Activated T-cell treated with anti-CD3 and anti-CD28 coated beads for 1 hour (primary cell): ENCODE results near the gene ETDC.
"Not testable (repeated sequence)": the region's sequence is repeated elsewhere in the genome, so short reads cannot be mapped to it uniquely, and the experiment has no call there.

Experiments
- DNase-seq: peaks from one replicate; pipeline ENCODE4 v3.0.0-alpha.2; 2020; ENCODE audit warnings: low read depth

Gene ETDC

DNA sequence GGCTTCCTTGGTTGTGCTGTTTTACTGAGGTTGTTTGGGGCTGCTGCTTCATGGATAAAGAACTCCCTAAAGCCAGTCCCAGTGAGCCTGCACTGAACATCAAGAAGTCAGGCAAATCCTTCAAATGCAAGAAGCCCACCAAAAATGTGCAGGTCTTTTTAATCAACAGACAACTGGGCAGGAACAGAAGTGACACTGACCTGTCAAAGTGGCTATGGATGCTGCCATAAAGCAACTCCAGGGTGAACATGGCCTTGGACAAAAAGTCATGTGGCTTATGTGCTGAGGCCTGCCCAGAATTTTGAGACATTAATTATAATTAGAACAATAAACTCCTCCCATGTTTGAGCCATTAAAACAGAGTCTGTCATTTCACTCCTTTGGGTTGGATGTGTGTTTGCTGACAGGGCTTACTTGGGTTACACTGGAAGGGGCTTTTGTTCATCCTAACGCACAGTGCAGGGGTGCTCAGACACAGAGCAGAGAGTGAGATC is at the start of gene ETDC:
Gene ETDC (plus strand): TSS at position 51 of the 494 bp plus-strand sequence. CDS start 0 bp downstream, at position 51.
- no peak for DNase-seq

DNA sequence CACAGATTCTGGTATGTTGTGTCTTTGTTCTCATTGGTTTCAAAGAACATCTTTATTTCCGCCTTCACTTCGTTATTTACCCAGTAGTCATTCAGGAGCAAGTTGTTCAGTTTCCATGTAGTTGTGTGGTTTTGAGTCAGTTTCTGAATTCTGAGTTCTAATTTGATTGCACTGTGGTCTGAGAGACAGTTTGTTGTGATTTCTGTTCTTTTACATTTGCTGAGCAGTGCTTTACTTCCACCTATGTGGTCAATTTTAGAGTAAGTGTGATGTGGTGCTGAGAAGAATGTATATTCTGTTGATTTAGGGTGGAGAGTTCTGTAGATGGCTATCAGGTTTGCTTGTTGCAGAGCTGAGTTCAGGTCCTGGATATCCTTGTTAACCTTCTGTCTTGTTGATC is 48.3 kb upstream of the ETDC start:
- not testable (repeated sequence) for DNase-seq

DNA sequence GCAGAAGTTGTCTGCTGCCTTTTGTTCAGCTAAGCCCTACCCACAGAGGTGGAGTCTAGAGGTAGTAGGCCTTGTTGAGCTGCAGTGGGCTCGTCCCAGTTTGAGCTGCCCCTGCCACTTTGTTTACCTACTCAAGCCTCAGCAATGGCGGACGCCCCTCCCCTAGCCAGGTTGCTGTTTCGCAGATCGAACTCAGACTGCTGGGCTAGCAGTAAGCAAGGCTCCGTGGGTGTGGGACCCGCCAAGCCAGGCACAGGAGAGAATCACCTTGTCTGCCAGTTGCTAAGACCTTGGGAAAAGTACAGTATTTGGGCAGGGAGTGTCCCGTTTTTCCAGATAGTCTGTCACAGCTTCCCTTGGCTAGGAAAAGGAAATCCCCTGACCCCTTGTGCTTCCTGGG is 45.9 kb upstream of the ETDC start:
- DNase-seq, result not testable (repeated sequence)

DNA sequence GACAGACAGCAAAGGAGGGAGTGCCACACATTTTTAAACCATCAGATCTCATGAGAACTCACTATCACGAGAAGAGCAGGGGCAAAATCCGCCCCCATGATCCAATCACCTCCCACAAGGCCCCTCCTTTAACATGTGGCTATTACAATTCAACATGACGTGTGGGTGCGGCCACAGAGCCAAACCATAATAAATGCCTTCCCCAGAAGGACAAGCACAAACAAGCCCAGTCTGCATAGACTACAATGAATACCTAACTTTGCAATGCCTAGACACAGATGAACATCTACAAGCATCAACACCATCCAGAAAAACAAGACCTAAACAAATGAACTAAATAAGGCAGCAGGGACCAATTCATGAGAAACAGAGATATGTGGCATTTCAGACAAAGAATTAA is 45.1 kb upstream of the ETDC start:
- no peak for DNase-seq

GRCh38 chrX:135273162-135273561 is 36.1 kb upstream of the ETDC start:
- no peak for DNase-seq

- DNase-seq, result no peak
Measured at GRCh38 chrX:135275973-135276372, 33.3 kb upstream of the ETDC start.

- no peak for DNase-seq
Measured at GRCh38 chrX:135287266-135287823, 21.9 kb upstream of the ETDC start.

GRCh38 chrX:135295238-135295943 is 13.9 kb upstream of the ETDC start:
- DNase-seq, result peak; percentile 39

DNA sequence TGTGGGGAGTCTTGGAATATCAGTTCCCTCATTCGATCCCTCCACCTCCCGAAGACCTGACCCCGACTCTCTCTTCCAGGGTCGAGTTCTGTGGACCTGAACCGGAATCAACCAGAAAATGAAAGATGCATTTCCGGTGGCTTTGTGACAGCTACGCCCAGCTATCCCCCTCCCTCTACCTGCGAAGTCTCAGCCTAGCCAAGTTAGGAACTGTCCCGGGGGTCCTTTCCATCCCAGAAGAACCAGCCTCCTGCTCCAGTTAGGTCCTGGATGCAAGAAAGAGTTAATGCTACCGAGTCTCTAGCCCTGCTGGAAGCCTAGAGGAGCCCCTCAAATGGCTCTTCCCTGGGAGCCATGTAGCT is 13.4 kb upstream of the ETDC start:
- DNase-seq, result no peak

DNA sequence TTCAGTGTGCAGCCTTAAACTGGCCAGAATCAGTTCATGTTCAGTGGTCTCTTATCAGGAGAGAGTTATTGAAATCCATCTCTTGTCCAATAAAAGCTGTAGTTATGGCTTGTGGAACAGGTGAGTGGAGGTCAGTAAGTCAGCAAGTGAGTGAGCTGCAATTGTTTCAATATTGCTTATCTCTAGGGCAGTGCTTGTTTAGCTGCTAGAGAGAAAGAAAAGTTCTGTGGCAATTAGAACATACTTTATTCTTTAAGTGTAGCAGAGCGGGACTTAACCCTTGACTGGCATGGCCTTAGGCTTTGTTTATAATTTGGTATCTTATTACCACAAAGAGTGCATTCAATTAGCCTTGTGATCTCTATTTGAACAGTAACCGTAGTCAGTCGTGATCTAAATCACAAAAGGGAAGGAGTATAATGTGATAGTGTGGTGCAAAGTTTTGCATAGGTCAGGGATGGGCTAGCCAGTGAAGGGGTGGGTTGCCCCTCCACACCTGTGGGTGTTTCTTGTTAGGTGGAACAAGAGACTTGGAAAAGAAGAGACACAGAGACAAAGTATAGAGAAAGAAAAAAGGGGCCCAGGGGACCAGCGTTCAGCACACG is 6.9 kb upstream of the ETDC start:
- DNase-seq, result no peak

- no peak for DNase-seq
Measured at GRCh38 chrX:135304741-135305140, 4.5 kb upstream of the ETDC start.

- no peak for DNase-seq
Measured at GRCh38 chrX:135307171-135307570, 2.1 kb upstream of the ETDC start.

- no peak for DNase-seq
Measured at GRCh38 chrX:135308345-135308855, 880 bp upstream of the ETDC start.

- no peak for DNase-seq
Measured at GRCh38 chrX:135315864-135316263, 6.6 kb downstream of the ETDC start.

DNA sequence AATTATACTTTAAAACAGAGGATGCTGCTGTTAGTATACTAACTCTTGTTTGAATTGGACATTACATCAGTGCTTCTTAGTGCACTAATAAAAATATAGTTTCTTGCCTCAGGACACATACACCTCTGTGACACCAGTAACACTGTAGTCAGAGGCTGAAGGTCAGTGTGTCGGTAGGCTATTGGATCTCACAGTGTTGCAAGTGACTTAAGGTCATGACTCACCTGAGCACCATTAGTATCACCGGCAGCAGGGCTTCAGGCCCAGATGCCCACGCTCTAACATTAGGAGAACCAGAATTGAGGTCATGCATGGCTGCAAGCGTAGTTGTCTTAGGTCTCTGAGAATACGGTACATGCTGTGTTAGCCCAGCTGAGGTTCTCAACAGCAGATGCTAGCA is 15.2 kb downstream of the ETDC start:
- no peak for DNase-seq

DNA sequence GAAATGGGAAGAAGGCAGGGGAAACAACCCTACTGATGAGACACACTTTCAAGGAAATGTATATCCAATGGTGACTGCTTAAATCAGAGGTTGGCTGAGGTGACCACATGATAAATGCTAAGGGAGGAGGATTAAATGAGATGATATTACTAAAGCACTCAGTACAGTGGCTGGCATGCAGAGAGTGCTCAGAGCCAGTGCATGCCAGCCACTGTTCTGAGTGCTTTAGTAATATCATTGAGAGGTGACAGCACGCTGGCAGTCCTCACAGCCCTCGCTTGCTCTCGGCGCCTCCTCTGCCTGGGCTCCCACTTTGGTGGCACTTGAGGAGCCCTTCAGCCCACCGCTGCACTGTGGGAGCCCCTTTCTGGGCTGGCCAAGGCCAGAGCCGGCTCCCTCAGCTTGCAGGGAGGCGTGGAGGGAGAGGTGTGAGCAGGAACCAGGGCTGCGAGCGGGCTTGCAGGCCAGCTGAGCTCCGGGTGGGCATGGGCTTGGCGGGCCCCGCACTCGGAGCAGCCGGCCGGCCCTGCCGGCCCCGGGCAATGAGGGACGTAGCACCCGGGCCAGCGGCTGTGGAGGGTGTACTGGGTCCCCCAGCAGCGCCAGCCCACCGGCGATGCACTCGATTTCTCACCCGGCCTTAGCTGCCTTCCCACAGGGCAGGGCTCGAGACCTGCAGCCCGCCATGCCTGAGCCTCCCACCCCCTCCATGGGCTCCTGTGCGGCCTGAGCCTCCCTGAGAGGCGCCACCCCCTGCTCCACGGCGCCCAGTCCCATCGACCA is 15.9 kb downstream of the ETDC start:
- not testable (repeated sequence) for DNase-seq

- DNase-seq, result no peak
Measured at GRCh38 chrX:135327299-135327698, 18.0 kb downstream of the ETDC start.

DNA sequence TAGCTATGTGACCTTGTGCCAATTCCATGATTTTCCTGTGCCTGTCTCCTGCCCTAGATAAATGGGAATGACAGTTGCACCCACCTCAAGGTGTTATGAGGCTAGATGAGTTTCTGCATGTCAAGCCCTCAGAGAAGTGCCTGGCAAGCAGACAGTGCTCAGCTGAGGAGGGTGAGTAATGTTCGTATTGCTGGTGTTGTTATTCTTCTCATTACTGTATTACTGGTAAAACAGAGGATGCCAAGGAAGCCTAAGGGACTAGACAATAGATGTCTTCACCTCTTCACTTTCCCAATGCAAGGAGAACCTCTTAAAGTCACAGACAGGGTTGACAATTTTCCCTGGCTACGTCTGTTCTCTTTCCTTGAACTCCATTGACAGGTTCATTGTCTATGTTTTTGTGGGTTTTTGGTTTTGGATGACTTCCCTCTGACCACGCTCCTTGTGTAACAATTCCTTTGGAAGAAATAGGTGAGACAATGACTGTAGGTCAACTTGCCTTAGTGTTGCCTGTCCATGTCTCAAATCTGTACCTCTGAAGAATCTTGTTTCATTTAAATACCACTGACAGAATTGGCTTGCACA is 19.2 kb downstream of the ETDC start:
- no peak for DNase-seq

DNA sequence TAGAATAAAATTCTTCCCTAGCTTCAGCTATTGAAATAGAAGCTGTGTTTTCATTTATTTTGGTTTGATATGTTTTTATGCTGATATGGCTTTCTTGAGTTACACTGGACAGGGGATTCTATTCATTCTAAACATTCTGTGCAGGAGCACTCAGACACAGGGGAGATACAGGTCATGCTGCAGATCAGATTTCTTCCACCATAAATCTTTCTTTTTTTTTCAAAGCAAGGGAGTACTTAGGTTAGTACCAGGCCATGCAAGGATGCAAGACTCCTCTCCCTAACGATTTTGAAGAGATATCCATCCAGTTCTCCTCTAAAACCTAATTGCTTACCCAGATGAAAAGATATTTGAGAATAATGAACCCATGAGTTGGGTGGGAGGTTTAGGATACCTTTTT is 21.4 kb downstream of the ETDC start:
- no peak for DNase-seq

- no peak for DNase-seq
Measured at GRCh38 chrX:135331525-135331924, 22.2 kb downstream of the ETDC start.

- no peak for DNase-seq
Measured at GRCh38 chrX:135340831-135341230, 31.6 kb downstream of the ETDC start.

DNA sequence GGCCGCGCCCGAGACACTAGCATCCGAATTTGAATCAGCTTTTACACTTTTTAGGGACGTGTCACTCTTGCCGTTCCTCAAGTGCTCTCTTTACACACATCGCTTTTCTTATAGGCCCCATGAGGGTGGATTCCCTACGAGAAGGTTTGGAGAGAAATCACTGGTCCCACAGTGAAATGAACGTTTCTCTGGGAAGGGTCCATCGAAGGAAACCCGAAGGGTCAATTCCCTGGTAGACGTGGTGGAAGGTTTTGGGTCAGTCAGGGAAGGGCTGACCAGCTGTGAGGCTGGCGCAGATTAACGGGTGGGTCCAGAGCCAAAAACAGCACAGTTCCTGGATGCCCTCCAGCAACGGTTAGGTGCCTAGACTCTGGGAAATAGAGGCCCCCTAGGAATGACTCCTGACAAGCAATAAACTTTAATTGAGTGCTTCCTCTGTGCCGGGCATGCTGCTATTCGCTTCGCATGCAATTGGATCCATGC is 35.9 kb downstream of the ETDC start:
- no peak for DNase-seq
